HepG2 (cell line): ENCODE results near the gene SMIM13. TPM values are rescaled to one million over a fixed set of nuclear protein-coding genes. Genes with fewer than 3 reads are reported as not detected.

Experiments used
- ATAC-seq: fragments of 200-7000 bp; cut with Tn5 transposase; 3 replicates; pipeline ENCODE4 v1.9.1; 2020; ENCODE audit warnings: mild to moderate bottlenecking, moderate library complexity
- BruUV-seq: library from RNA; stranded (reverse); fragments of 400-500 nt; replicated peaks from 2 replicates; lab custom pipeline; 2021; lab: Mats Ljungman, UMichigan
- CTCF ChIA-PET: fragments of 300-600 bp; formaldehyde crosslinking; extraction: SDS; loops from one replicate; lab custom pipeline; 2021; ENCODE audit warnings: low total read pairs, inconsistent platforms, low intra/inter-chr PET ratio; lab: Yijun Ruan, JAX
- POLR2A ChIA-PET: fragments of 350-600 bp; sonication (Branson Sonifier 250); formaldehyde crosslinking; loops from one replicate; lab custom pipeline; 2020; ENCODE audit warnings: antibody characterized with exemption, inconsistent platforms; lab: Yijun Ruan, JAX
- DNase-seq: peaks from one replicate; pipeline ENCODE4 v3.0.0-alpha.2; 2015; ENCODE audit warnings: low spot score
- FAIRE-seq: peaks from 3 replicates; lab custom pipeline; 2011; peaks lifted over from hg19 to GRCh38; lab: Jason Lieb, UNC
- H2AFZ ChIP-seq: one replicate; pipeline ENCODE4 v1.6.1; 2011; ENCODE audit warnings: low read length, inconsistent platforms
- H3K27ac ChIP-seq: fragments of 300-600 bp; 3 replicates; pipeline ENCODE4 v1.8.0; 2011; ENCODE audit warnings: mixed run types, mild to moderate bottlenecking, mixed read lengths, low read length, inconsistent platforms; ENCODE audit not compliant: insufficient read depth; ENCODE audit errors: extremely low read length
- H3K27me3 ChIP-seq, 2 experiments: fragments of 200-600 bp in 1 of 2; 2 replicates in 1 of 2; 3 replicates in 1 of 2; pipeline versions ENCODE4 v1.6.0 to v1.8.0; 2011; ENCODE audit warnings: low read length in 2 of 2, mild to moderate bottlenecking in 2 of 2, moderate library complexity in 2 of 2, inconsistent platforms in 1 of 2; ENCODE audit not compliant: insufficient read depth in 2 of 2, control insufficient read depth in 1 of 2
- H3K36me3 ChIP-seq, 2 experiments: fragments of 200-600 bp in 1 of 2; replicated peaks in 1 of 2; 2 replicates in 1 of 2; 3 replicates in 1 of 2; pipeline versions ENCODE4 v1.5.1 to v1.8.0; 2011; ENCODE audit warnings: low read length in 2 of 2, inconsistent platforms in 1 of 2; ENCODE audit not compliant: insufficient read depth in 2 of 2, control insufficient read depth in 1 of 2
- H3K4me1 ChIP-seq: 2 replicates; pipeline ENCODE4 v1.5.1; 2012; ENCODE audit warnings: low read length, inconsistent platforms; ENCODE audit not compliant: insufficient read depth
- H3K4me2 ChIP-seq: 2 replicates; pipeline ENCODE4 v1.6.0; 2011; ENCODE audit warnings: low read depth, low read length, inconsistent platforms
- H3K4me3 ChIP-seq, 3 experiments: fragments of 200-600 bp in 1 of 3; sonication (generic), shearing (Covaris generic) in 1 of 3; replicated peaks in 1 of 3; 2 replicates each; pipeline ENCODE4 v1.5.1; 2011 to 2016; ENCODE audit warnings: low read length in 3 of 3, inconsistent platforms in 2 of 3, low read depth in 2 of 3, mild to moderate bottlenecking in 2 of 3, control low read depth in 1 of 3, mixed read lengths in 1 of 3; ENCODE audit not compliant: insufficient read depth in 1 of 3
- H3K79me2 ChIP-seq: one replicate; pipeline ENCODE4 v1.6.1; 2011; ENCODE audit warnings: low read length, inconsistent platforms; ENCODE audit not compliant: insufficient read depth
- H3K9ac ChIP-seq: 2 replicates; pipeline ENCODE4 v1.6.0; 2011; ENCODE audit warnings: mild to moderate bottlenecking, low read depth, low read length, inconsistent platforms; ENCODE audit not compliant: insufficient read depth
- H3K9me3 ChIP-seq: 2 replicates; pipeline ENCODE4 v1.5.1; 2012; ENCODE audit warnings: mild to moderate bottlenecking, low read length
- H4K20me1 ChIP-seq: 2 replicates; pipeline ENCODE4 v1.6.0; 2011; ENCODE audit warnings: inconsistent platforms, mild to moderate bottlenecking, low read length, moderate library complexity; ENCODE audit not compliant: insufficient read depth
- MED1 ChIP-seq: sonication (generic); formaldehyde crosslinking; IDR thresholded peaks from 2 replicates; pipeline ENCODE4 v1.4.0; 2020; ENCODE audit warnings: missing genetic modification reagents
- RNF219 ChIP-seq: sonication (generic); formaldehyde crosslinking; IDR thresholded peaks from 2 replicates; pipeline ENCODE4 v1.5.0; 2020; ENCODE audit warnings: mild to moderate bottlenecking, missing genetic modification reagents
- SETDB1 ChIP-seq: sonication (generic); formaldehyde crosslinking; IDR thresholded peaks from 2 replicates; pipeline ENCODE4 v1.5.1; 2020; ENCODE audit warnings: missing genetic modification reagents, mild to moderate bottlenecking, borderline replicate concordance
- ZC3H13 ChIP-seq: sonication (generic); formaldehyde crosslinking; IDR thresholded peaks from 2 replicates; pipeline ENCODE4 v1.8.1; 2023; ENCODE audit warnings: mild to moderate bottlenecking, missing genetic modification reagents, moderate library complexity
- ZNF224 ChIP-seq: sonication (generic); formaldehyde crosslinking; IDR thresholded peaks from 2 replicates; pipeline ENCODE4 v1.5.0; 2020; ENCODE audit warnings: mild to moderate bottlenecking, missing genetic modification reagents
- ZNF670 ChIP-seq: sonication (generic); formaldehyde crosslinking; IDR thresholded peaks from 2 replicates; pipeline ENCODE4 v1.8.0; 2022; ENCODE audit warnings: mild to moderate bottlenecking, missing genetic modification reagents, borderline replicate concordance
- ZNF772 ChIP-seq: sonication (generic); formaldehyde crosslinking; IDR thresholded peaks from 2 replicates; pipeline ENCODE4 v1.5.0; 2020; ENCODE audit warnings: mild to moderate bottlenecking, missing genetic modification reagents
- ZSCAN5A ChIP-seq: sonication (generic); formaldehyde crosslinking; IDR thresholded peaks from 2 replicates; pipeline ENCODE4 v1.8.0; 2022; ENCODE audit warnings: mild to moderate bottlenecking, missing genetic modification reagents, borderline replicate concordance
- WGBS: methylation state at CpG from one replicate; pipeline ENCODE4 v1.1.6; 2017; ENCODE audit warnings: low lambda C conversion rate; 5-methylcytosine and 5-hydroxymethylcytosine counted together
- in situ Hi-C: cut with HindIII; loops from 2 replicates; pipeline ENCODE4 v1.10.0; 2017; ENCODE audit warnings: low pct_unique_long_range_greater_than_20kb; ENCODE audit not compliant: extremely low pct_ligation_motif_present
- intact Hi-C: fragments of 100-400 bp; cut with micrococcal nuclease; formaldehyde crosslinking; loops from one replicate; pipeline ENCODE4 v1.10.0; 2022; ENCODE audit not compliant: unreplicated experiment
- polyA plus RNA-seq, 8 experiments: library from polyadenylated mRNA; depleted of rRNA in 3 of 8; stranded (reverse) in 7 of 8; unstranded in 1 of 8; fragments of >200 nt; fragmentation: Illumina TruSeq in 4 of 8; extraction: Trizol in 4 of 8; gene quantifications; 2 replicates each; pipeline versions ENCODE4 v1.2.1 to v1.2.3, GENCODE V29; 2011 to 2016; ENCODE audit warnings: low read depth in 4 of 8, missing spikeins in 1 of 8, mixed read lengths in 1 of 8; ENCODE audit not compliant: insufficient read depth in 1 of 8
- total RNA-seq, 5 experiments: library from RNA; depleted of rRNA; stranded (reverse); fragments of >200 nt; fragmentation: Illumina TruSeq; extraction: Trizol; gene quantifications; 2 replicates each; pipeline ENCODE4 v1.2.3, GENCODE V29; 2016; ENCODE audit warnings: low read depth in 1 of 5

The SMIM13 gene
- total and polyA plus RNA-seq, 2 of the 13 experiments (the other 11 are each of a cell fraction or from before 2014, with no cell fraction given) = 2.7 to 10.2 TPM

DNA sequence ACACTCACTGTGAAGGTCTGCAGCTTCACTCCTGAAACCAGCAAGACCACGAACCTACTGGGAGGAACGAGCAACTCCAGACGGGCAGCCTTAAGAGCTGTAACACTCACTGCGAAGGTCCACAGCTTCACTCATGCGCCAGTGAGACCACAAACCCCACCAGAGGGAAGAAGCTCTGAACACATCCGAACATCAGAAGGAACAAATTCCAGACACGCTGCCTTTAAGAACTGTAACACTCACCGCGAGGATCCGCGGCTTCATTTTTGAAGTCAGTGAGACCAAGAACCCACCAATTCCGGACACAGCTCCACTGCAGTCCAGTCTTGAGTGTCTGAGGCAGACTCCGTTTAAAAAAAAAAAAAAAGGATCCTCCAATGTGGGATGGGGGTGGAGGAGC, 78.3 kb downstream of the SMIM13 start:
- FAIRE-seq (no peak), ATAC-seq (no peak), DNase-seq (no peak)
- in situ Hi-C loops = loop anchor here (5.0 kb wide), 1 partner anchor 325 kb away; no protein-coding TSS in a partner anchor
- 97% methylated on average over 13 of the region's 13 CpGs for WGBS
- Histone ChIP-seq H3K4me3 (no peak overlapping the region), H3K4me2 (no peak overlapping the region), H2AFZ (no peak overlapping the region), H3K4me1 (peaks cover 31% of the 10 kb centered on the region), H3K79me2 (no peaks in the 10 kb centered on the region), H3K9me3 (no peaks in the 10 kb centered on the region), H3K27me3 (no peaks in the 10 kb centered on the region), H3K36me3 (no peaks in the 10 kb centered on the region), H4K20me1 (no peaks in the 10 kb centered on the region), H3K9ac (no peak overlapping the region), H3K27ac (no peak overlapping the region)
- intact Hi-C loops = loop anchor here (1.0 to 10.0 kb wide), 4 partner anchors 27 to 403 kb away; no protein-coding TSS in a partner anchor
- POLR2A ChIA-PET = interaction anchor here (4.3 kb wide), 1 partner anchor 61 kb away, joined by 17 read pairs; the partner anchor contains the start of gene NEDD9
- TF ChIP-seq SETDB1 (CRISPR knock-in tag) = no peak
- TF ChIP-seq ZC3H13 (CRISPR knock-in tag) = no peak
- TF ChIP-seq MED1 (CRISPR knock-in tag) = no peak
- TF ChIP-seq ZNF224 (CRISPR knock-in tag) = 0 out of 2 replicates have a peak, but pooled peaks have one; percentile 47
- TF ChIP-seq RNF219 = no peak
- TF ChIP-seq ZNF670 (CRISPR knock-in tag) = no peak
- TF ChIP-seq ZSCAN5A = no peak
- TF ChIP-seq ZNF772 (CRISPR knock-in tag) = 0 out of 2 replicates have a peak, but pooled peaks have one; percentile 11
- CTCF ChIA-PET = interaction anchor here (0.7 to 4.4 kb wide), 5 partner anchors 28 to 404 kb away, joined by 3 to 65 read pairs (median 7); no protein-coding TSS in a partner anchor
- no TSS peak for BruUV-seq
